NCI-H187 (cell line): Measurements from ENCODE around the gene ANAPC2.

Experiments used
- DNase-seq, 2 experiments: peaks; one replicate each; lab custom pipeline; 2025; lab: John Stamatoyannopoulos, UW

ANAPC2 gene

DNA sequence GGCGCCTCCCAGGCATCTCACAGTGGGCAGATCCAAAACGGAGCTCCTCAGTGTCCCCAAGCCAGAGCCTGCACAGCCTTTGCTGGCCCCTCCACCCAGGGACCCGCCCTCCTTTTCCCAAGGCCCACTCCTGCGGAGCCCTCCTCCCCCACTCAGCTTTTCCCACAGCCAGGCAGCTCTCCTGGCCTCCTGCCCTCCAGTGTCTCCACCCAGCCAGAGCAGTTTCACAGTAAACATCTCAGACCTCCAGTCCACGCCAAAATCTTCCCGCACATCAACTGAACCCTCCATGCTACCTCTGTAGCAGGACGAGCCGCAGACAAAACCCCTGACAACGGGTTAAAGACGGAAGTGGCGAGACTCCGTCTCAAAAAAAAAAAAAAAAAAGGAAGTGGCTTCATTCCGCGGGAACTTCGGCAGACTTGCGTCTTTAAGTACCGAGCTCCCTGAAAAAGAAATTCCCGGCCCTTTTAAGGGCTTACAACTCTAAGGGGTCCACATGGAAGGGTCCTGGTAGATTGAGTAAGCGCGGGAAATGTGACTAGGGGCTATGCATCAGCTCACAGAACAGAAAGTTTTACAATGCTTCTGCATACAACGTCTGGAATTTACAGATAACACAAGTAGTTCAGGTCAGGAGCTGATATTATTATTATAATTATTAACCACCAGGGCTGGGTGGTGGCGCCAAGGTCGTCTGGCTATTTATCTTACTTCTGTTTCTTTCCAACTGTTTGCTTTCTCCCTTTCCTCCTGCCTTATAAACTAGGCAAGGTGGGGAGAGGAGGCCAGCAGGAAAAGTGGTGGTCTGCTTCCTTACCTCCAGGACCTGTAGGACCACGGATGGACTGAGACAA, 60.8 kb downstream of the ANAPC2 start:
- DNase-seq: no peak

DNA sequence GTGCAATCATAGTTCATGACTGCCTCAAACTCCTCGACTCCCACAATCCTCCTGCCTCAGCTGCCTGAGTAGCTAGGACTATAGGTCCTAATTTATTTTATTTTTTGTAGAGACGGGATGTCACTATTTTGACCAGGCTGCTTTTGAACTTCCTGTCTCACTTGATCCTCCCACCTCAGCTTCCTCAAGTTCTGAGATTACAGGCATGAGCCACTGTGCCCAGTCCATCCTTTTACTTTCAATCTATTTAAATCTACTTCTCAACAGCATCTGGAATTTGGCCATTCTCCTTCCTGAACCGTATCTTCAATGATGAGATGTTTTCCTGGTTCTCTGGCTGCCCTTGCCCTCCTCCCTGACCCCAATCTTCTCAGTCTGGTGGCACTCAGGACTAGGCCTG, 61.6 kb downstream of the ANAPC2 start:
- no peak for DNase-seq
